ENCODE results near the gene CXorf58. TPM values are rescaled to one million over a fixed set of nuclear protein-coding genes. Genes with fewer than 3 reads are reported as not detected.

The CXorf58 gene
- total and polyA plus RNA-seq, 2 donors (not counting 3 experiments of a cell fraction or from before 2014, with no cell fraction given) = not detected

DNA sequence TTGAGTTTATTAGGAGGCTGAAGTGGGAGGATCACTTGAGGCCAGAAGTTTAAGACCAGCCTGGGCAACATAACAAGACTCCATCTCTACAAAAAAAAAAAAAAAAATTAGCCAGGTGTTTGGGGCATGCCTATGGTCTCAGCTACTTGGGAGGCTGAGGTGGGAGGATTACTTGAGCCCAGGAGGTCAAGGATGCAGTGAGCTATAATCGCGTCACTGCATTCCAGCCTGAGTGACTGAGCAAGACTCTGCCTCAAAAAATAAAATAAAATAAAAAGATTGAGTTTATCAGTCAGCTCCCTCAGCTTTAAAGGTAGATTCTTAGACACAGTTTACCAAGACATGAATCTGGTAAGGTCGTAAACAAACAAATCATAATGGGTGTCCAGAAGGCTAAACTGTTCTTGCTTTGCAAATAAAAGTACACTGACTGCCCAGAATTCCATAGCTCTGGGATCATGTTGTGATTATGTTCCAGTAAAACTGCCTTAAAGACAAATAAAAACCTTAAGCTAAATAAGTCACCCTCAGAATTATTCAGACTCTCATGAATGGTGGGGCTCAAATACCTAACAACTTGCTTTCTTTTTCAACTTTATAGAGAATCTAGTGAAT, 18.8 kb upstream of the CXorf58 start:
- Histone ChIP-seq H3K79me2 (ENCODE audit: control insufficient read depth, insufficient read depth, low read length) (no peaks in the 10 kb centered on the region), H3K4me3 (replicated peaks in 1 of 3; ENCODE audit: insufficient read depth in 1 of 3, low read depth in 1 of 3, low read length in 3 of 3) (no peak overlapping the region), H3K9me1 (replicated peaks; ENCODE audit: control insufficient read depth, extremely low read depth, insufficient read depth, low read length) (no peaks in the 10 kb centered on the region), H2AFZ (ENCODE audit: low read depth, low read length) (no peak overlapping the region), H3K27me3 (ENCODE audit: control insufficient read depth in 2 of 2, insufficient read depth in 2 of 2, low read length in 2 of 2) (no peaks in the 10 kb centered on the region), H3K9me3 (replicated peaks; ENCODE audit: control insufficient read depth, insufficient read depth, low read length) (no peaks in the 10 kb centered on the region), H3K36me3 (ENCODE audit: control insufficient read depth in 2 of 2, extremely low read depth in 1 of 2, insufficient read depth in 2 of 2, low read length in 2 of 2) (no peaks in the 10 kb centered on the region), H3K4me2 (ENCODE audit: insufficient read depth, low read length) (no peak overlapping the region), H3K4me1 (ENCODE audit: control insufficient read depth, extremely low read depth, insufficient read depth, low read length) (peaks cover 7% of the 10 kb centered on the region), H3K9ac (replicated peaks; ENCODE audit: extremely low read depth, insufficient read depth, low read length) (no peak overlapping the region), H4K20me1 (replicated peaks; ENCODE audit: control insufficient read depth, extremely low read depth, insufficient read depth, low read length) (no peaks in the 10 kb centered on the region), H3K27ac (ENCODE audit: insufficient read depth, low read depth, low read length) (no peak overlapping the region)
- CTCF ChIA-PET = interaction anchor here (0.9 to 1.6 kb wide), 3 partner anchors 13 to 106 kb away, joined by 3 to 8 read pairs (median 3); partner anchors contain the start of gene SAT1
- no TSS peak for BruUV-seq (replicated peaks)
- POLR2A ChIA-PET = no interaction called here
- TF ChIP-seq POLR2AphosphoS5 (IDR thresholded peaks at IDR 0.05; ENCODE audit: insufficient read depth, low read depth, low read length) (no peak), POLR2A (IDR thresholded peaks at IDR 0.05; ENCODE audit: low read depth, low read length) (no peak), MYC (IDR thresholded peaks at IDR 0.05; ENCODE audit: low read depth, low read length) (no peak), JUN (IDR thresholded peaks at IDR 0.05; ENCODE audit: borderline replicate concordance, insufficient read depth, insufficient read length, low read depth) (no peak), FOS (IDR thresholded peaks at IDR 0.05; ENCODE audit: borderline replicate concordance, insufficient read depth, low read length) (no peak), CTCF (IDR thresholded peaks at IDR 0.05; ENCODE audit: extremely low read depth in 1 of 2, insufficient read depth in 1 of 2, low read depth in 1 of 2, low read length in 2 of 2) (no peak), EZH2 (IDR thresholded peaks at IDR 0.05; ENCODE audit: borderline replicate concordance, low read depth, low read length, severe bottlenecking) (no peak), GATA2 (IDR thresholded peaks at IDR 0.05; ENCODE audit: insufficient read depth, insufficient read length, low read depth, low read length) (no peak)
- TF ChIP-seq, protein P1, sequence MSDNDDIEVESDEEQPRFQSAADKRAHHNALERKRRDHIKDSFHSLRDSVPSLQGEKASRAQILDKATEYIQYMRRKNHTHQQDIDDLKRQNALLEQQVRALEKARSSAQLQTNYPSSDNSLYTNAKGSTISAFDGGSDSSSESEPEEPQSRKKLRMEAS (IDR thresholded peaks at IDR 0.05; ENCODE audit: insufficient read depth, insufficient read length) = no peak
- DNase-seq (ENCODE audit: low read depth, low spot score) = no peak
- intact Hi-C loops (cut with micrococcal nuclease) (no loop called here), dilution Hi-C loops (cut with MboI; ENCODE audit: extremely low pct_ligation_motif_present, low sequenced_read_pairs) (no loop called here)
- FAIRE-seq = peak; percentile 4

Data from endothelial cell of umbilical vein (primary cell).